ENCODE measurements around the gene DBN1. TPM values are rescaled to one million over a fixed set of nuclear protein-coding genes. Genes with fewer than 3 reads are reported as not detected.

The DBN1 gene
- total and polyA plus RNA-seq, 9 of the 15 experiments (the other 6 are each of a cell fraction or from before 2014, with no cell fraction given): 0.25 to 87.2 (median 27.9) TPM

GRCh38 chr5:177455036-177455660 is 18.3 kb downstream of the DBN1 start (continued):
- TF ChIP-seq FOXM1 (IDR thresholded peaks at IDR 0.05; ENCODE audit: low read depth) (no peak), FOXM1 (CRISPR knock-in tag; IDR thresholded peaks at IDR 0.05; ENCODE audit: low read depth) (peak; percentile 93; the same call in 1 of the 2 replicates), ZBTB9 (CRISPR knock-in tag; IDR thresholded peaks at IDR 0.05) (no peak), MED1 (CRISPR knock-in tag; IDR thresholded peaks at IDR 0.05; ENCODE audit: borderline replicate concordance) (0 out of 2 replicates have a peak, but pooled peaks have one; percentile 44), ZNF584 (CRISPR knock-in tag; IDR thresholded peaks at IDR 0.05; ENCODE audit: low read depth) (no peak; the same call in 1 of the 2 replicates), NKRF (IDR thresholded peaks at IDR 0.05; ENCODE audit: borderline replicate concordance) (peak; percentile 55; the same call in 1 of the 2 replicates), LARP7 (IDR thresholded peaks at IDR 0.05) (no peak), TFAP4 (CRISPR knock-in tag; IDR thresholded peaks at IDR 0.05; ENCODE audit: borderline replicate concordance) (peak; percentile 62; the same call in 1 of the 2 replicates), ZNF695 (CRISPR knock-in tag; IDR thresholded peaks at IDR 0.05) (no peak), KDM5B (IDR thresholded peaks at IDR 0.05; ENCODE audit: insufficient replicate concordance, low read depth, low read length) (peak; percentile 56), CBX3 (IDR thresholded peaks at IDR 0.05; ENCODE audit: borderline replicate concordance in 1 of 2, low read length in 2 of 2) (no peak), MEF2D (tag; conservative IDR thresholded peaks at IDR 0.05; ENCODE audit: low read depth) (no peak), ZNF583 (CRISPR knock-in tag; IDR thresholded peaks at IDR 0.05) (peak; percentile 72), ZKSCAN1 (IDR thresholded peaks at IDR 0.05; ENCODE audit: low read depth, low read length) (peak; percentile 70; the same call in 1 of the 2 replicates), ZNF24 (IDR thresholded peaks at IDR 0.05) (0 out of 2 replicates have a peak, but pooled peaks have one; percentile 26), HCFC1 (IDR thresholded peaks at IDR 0.05; ENCODE audit: low read depth, low read length) (peak; percentile 59), ZEB2 (IDR thresholded peaks at IDR 0.05) (peak; percentile 92), NFE2L1 (tag; IDR thresholded peaks at IDR 0.05; ENCODE audit: borderline replicate concordance, low read depth) (no peak), SMC3 (conservative IDR thresholded peaks at IDR 0.05; ENCODE audit: insufficient read depth, low read depth, low read length) (peak; percentile 42; the same call in 1 of the 2 replicates), ZHX1 (conservative IDR thresholded peaks at IDR 0.05; ENCODE audit: low read length) (no peak), ZNF76 (CRISPR knock-in tag; IDR thresholded peaks at IDR 0.05; ENCODE audit: borderline replicate concordance) (no peak)

Data from K562 (cell line).